SKM-1 treated with dmso at 0.1 percent for 144 hours (cell line): ENCODE data around the gene CAVIN2.
"Not testable (repeated sequence)": the region's sequence is repeated elsewhere in the genome, so short reads cannot be mapped to it uniquely, and the experiment has no call there.

Experiments used
- DNase-seq: peaks from one replicate; lab custom pipeline; 2025; ENCODE audit not compliant: unreplicated experiment; lab: John Stamatoyannopoulos, UW

Gene CAVIN2

DNA sequence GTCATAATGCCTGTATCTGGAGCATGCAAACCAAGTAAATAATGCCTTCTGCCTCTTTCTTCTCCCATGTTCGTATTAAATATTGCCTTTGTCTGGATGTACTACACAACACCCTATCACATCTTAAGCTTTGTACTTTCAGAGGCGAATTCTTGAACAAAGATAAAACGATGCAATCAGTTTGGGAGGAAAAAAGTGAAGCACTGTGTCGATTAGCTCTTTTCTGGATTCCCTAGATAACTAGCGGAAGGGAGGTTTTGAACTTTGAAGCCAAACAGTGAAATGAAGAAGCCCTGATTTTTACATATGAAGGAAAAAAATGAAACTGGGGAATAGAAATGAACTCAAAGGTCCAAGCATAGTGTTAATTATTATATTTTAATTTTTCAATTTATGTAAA is 44.7 kb downstream of the CAVIN2 start:
- no peak for DNase-seq

DNA sequence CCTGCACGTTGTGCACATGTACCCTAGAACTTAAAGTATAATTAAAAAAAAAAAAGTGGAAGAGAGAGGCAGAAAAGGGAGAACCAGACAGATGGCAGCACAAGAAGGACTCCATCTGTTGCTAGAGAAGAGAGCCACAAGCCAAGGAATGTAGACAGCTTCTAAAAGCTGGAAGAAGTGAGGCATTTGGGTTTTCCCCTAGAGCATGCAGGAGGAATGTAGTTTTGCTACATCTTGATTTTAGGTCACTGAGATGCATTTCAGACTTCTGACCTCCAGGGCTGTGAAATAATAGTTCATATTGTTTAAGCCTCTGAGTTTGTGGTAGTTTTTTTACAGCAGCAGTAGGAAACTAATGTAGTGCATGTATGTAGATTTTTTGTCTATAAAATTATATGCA is 46.0 kb downstream of the CAVIN2 start:
- no peak for DNase-seq

DNA sequence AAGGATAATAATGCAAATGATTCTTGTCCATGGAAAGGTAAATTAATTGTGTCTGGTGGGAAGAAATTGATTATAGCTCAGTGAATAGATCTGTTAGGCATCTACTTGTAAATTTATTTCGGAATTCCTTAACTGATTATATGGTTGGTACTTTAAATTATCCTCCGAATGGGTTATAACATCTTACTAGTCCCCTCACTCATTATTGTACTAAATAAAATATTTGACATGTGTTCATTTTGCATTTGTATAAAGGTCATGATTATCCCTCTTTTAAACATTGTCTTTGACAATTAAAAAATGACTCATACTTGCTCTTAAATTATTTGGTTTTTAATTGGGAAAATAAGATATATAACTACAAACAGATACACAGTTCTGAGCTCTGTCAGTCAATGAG is 47.4 kb downstream of the CAVIN2 start:
- no peak for DNase-seq

DNA sequence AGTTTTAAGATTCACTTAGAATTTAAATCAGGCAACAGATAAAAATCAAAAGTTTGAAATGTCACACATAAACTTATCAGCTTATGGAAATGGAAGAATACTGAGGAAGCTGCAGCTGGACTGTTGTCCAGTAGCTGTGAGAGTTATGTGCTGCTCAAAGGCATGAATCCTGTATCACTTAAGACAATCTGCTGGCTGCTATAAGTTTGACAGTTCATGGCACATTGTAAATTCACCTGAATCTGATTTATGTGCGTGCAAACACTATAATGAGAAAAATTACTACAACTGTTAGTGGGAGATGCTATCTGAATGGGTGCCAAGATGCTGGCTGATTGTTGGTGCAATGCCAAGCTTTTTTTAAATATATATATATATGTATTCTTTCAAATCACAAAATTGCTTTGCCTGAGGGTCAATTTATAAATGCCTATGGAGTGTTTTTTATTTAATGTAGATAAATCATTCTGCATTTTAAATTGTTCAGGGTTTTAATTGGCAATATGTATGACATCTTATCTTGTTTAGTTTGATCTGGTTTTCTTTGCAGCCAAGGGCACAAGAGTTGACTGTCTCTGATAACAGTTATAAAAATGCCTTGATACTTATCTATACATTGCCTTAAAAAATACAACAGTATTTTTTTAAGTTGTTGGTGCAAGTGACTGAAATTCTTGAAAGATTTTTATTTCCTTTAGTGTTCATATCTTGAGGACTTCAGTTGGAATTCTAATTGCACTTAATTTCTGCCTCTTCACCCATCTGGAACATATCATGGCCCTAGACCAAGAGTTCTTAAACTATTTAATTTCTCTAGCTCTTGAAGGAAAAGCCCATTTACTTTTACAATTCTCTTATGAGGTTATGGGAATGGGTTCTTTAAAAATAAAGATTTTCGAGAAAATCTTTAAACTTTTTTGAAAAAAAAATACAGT is 48.7 kb downstream of the CAVIN2 start:
- DNase-seq, result no peak

DNA sequence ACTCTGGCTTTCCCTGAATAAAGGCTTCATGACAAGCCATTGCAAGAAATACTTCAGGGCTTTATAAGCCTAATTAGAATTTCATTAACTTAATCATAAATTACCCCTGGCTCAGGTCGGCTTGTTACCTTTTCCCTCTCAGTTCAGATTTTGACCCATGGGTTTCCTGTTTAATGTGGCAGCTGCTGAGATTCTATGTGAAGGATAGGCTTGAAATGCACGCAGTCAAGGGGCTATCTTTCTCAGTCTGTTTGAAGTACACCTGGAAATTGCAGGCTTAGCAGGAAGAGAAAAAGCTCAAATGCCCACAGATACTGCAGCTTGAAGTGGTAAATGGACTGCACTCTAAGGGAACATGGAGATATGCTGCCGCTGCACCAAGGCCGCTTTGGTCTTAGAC is 49.4 kb downstream of the CAVIN2 start:
- DNase-seq, result no peak

DNA sequence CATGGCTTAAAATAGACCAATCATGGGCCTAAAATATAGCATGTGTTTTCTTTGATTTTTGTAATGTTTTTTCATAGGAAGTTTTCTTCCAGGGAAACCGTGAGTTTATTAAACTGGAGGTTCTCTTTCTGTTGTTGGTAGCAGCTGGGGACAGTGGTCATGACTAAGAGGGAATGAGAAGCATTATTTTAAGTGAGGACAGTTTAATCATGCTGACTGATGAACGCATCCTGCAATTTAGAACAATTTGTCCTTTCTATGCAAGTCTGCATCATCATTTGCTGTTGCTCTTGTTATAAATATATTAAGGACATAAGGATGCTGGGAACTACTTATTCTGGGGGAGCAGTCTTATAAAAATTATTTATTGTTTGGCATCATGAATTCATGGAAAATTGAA is 51.2 kb downstream of the CAVIN2 start:
- no peak for DNase-seq

DNA sequence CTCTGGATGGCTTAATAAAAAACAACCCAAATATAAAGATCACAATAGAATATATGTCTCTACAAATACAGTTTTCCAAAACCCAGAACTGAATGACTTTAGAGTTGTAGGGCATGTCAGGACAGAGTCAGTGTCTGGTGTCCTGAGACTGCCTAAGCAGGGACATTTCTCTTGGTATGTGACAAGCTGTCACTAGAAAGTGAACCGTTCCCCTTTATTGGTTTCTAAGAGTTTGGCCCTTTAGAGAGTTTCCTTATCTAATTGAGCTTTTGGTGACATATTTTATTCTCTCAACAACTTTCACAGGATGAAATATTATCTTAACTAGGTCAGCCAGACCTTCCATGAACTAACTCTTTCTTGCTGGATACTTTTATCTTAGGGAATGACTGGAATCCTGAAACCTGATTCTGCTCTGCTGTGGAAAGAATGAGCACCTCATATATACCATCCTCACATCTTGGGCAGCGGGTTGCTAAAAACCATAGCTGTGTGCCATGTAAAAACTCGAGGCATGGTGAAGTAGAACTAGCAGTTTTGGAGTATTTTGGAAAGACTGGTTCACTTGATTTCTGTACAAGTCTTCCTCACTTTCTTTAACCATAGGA is 54.8 kb downstream of the CAVIN2 start:
- no peak for DNase-seq

DNA sequence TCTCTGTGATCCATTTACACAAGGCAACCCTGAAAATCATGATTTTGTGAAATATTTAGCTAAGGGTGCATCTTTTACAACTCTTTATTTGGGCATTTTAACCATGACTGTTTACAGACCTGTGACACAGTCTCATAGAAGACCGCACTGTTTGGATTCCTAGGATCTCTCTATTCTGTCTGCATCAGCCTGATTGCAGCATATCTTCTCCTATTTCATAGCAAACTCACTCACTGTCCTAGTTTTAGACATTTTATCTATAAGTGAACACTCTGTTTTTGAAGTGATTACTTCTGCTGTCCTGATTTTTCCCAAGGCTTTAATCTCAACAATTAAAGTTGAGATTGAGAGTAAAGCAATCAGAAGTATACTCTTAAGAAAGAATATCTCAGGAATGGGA is 56.2 kb downstream of the CAVIN2 start:
- DNase-seq, result no peak

DNA sequence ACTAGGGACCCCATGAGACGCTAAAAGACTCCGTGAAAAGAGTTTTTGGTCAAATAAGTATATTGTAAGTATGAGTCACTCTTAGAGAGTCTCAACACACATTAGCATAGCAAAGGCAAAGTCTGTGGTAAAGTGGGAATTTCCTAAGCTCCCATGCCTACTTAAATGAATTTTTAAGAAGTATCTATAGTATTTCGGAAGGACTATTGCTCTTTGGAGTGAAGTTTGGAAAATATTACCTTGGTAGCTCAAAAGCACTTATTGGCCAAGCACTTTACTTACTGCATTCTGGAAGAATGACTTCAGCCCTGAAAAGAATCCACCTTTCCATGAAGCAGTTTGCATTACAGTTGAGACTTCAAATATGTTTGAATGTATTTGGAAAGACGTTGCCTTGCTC is 57.1 kb downstream of the CAVIN2 start:
- DNase-seq, result no peak

DNA sequence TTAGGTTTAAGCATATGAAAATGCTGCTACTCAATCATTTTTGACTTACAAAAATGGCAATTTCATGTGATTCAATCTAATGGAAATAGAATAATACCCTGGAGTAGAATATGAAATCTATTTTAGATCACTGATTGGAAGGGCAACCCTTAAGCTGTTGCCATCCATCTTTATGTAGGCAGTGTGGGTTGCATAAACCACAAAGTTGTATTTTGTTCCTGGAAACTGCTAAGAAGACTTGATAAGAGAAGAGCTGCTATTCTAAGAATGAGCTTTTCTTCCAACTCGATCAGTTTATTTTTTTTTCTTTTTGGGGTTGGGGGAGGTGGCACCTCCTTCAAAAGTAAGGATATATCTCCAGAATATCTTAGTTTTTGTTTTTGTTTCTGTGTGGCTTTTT is 60.2 kb downstream of the CAVIN2 start:
- DNase-seq, result no peak

DNA sequence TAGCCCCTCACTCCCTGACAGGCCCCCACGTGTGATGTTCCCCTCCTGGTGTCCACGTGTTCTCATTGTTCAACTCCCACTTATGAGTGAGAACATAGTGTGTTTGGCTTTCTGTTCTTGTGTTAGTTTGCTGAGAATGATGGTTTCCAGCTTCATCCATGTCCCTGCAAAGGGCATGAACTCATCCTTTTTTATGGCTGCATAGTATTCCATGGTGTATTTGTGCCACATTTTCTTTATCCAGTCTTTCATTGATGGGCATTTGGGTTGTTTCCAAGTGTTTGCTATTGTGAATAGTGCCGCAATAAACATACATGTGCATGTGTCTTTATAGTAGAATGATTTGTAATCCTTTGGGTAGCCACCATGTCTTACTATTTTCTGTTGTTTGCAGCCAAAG is 61.2 kb downstream of the CAVIN2 start:
- not testable (repeated sequence) for DNase-seq
